Hematopoietic multipotent progenitor cell treated with erythropoietin and hydrocortisone succinate and interleukin-3 and kit ligand, for 17 days (in vitro differentiated cells): ENCODE results near the gene A2ML1.
"Not testable (repeated sequence)": the region's sequence is repeated elsewhere in the genome, so short reads cannot be mapped to it uniquely, and the experiment has no call there.

Experiments
- DNase-seq: peaks from one replicate; pipeline ENCODE4 v3.0.0-alpha.2; 2015; ENCODE audit warnings: low spot score

The A2ML1 gene

GRCh38 chr12:8907513-8907912 lies 85.1 kb downstream of the A2ML1 start:
- DNase-seq, result no peak

- no peak for DNase-seq
Observed at GRCh38 chr12:8909752-8910151, 87.3 kb downstream of the A2ML1 start.

GRCh38 chr12:8911606-8912268 lies 89.3 kb downstream of the A2ML1 start:
- DNase-seq, result no peak

GRCh38 chr12:8912914-8913313 lies 90.5 kb downstream of the A2ML1 start:
- no peak for DNase-seq

- DNase-seq, result no peak
Observed at GRCh38 chr12:8913702-8914032, 91.2 kb downstream of the A2ML1 start.

GRCh38 chr12:8914033-8914715 lies 91.8 kb downstream of the A2ML1 start, which contains the start of gene PHC1:
PHC1 (plus strand) TSS chr12:8914509; CDS start chr12:8917678, 3,169 bp downstream.
- DNase-seq, result peak; percentile 79

GRCh38 chr12:8914716-8915526 lies 92.5 kb downstream of the A2ML1 start:
- peak; percentile 40 for DNase-seq

GRCh38 chr12:8916154-8916553 lies 93.7 kb downstream of the A2ML1 start:
- no peak for DNase-seq

GRCh38 chr12:8917031-8917430 lies 94.6 kb downstream of the A2ML1 start:
- DNase-seq, result no peak

GRCh38 chr12:8917751-8918150 lies 95.3 kb downstream of the A2ML1 start:
- no peak for DNase-seq

GRCh38 chr12:8919643-8920042 lies 97.2 kb downstream of the A2ML1 start:
- DNase-seq, result not testable (repeated sequence)

GRCh38 chr12:8922544-8922943 lies 100.1 kb downstream of the A2ML1 start:
- DNase-seq, result no peak
